ENCODE results near the gene C5orf46. TPM values are rescaled to one million over a fixed set of nuclear protein-coding genes. Genes with fewer than 3 reads are reported as not detected.

Gene C5orf46
- total RNA-seq, 2 donors from 2014 or later, result 0.59 TPM; not detected in 1

- TF ChIP-seq POLR2AphosphoS5 (IDR thresholded peaks at IDR 0.05) (no peak), POLR2A (IDR thresholded peaks at IDR 0.05) (no peak), CTCF (IDR thresholded peaks at IDR 0.05) (peak; percentile 50 to 75 (median 70))
- Histone ChIP-seq H3K4me1 (replicated peaks) (no peaks in the 10 kb centered on the region), H3K4me3 (no peak overlapping the region), H3K9me3 (no peaks in the 10 kb centered on the region), H3K27me3 (replicated peaks; ENCODE audit: insufficient read depth) (no peaks in the 10 kb centered on the region), H3K27ac (no peak overlapping the region), H3K36me3 (no peaks in the 10 kb centered on the region)
- peak; percentile 65 for DNase-seq (ENCODE audit: low spot score)
- 1% methylated on average over 2 of the region's 2 CpGs for WGBS
- intact Hi-C loops (cut with DNase I), result no loop called here
Measured at GRCh38 chr5:147857302-147858129, 48.8 kb downstream of the C5orf46 start.

- no peaks in the 10 kb centered on the region for H3K36me3 ChIP-seq
- no peak for TF ChIP-seq CTCF (IDR thresholded peaks at IDR 0.05)
- TF ChIP-seq POLR2A (IDR thresholded peaks at IDR 0.05), result no peak
- TF ChIP-seq POLR2AphosphoS5 (IDR thresholded peaks at IDR 0.05), result no peak
- no peaks in the 10 kb centered on the region for H3K4me1 ChIP-seq (replicated peaks)
- intact Hi-C loops (cut with DNase I), result no loop called here
- DNase-seq (ENCODE audit: low spot score), result no peak
- no peak overlapping the region for H3K4me3 ChIP-seq
- no peak overlapping the region for H3K27ac ChIP-seq
- no peaks in the 10 kb centered on the region for H3K9me3 ChIP-seq
- H3K27me3 ChIP-seq (replicated peaks; ENCODE audit: insufficient read depth), result no peaks in the 10 kb centered on the region
Measured at GRCh38 chr5:147856801-147857200, 49.5 kb downstream of the C5orf46 start.

GRCh38 chr5:147855774-147856069 lies 50.6 kb downstream of the C5orf46 start:
- H3K4me3 ChIP-seq, result no peak overlapping the region
- H3K9me3 ChIP-seq, result no peaks in the 10 kb centered on the region
- no peaks in the 10 kb centered on the region for H3K36me3 ChIP-seq
- no peak for TF ChIP-seq CTCF (IDR thresholded peaks at IDR 0.05)
- TF ChIP-seq POLR2AphosphoS5 (IDR thresholded peaks at IDR 0.05), result no peak
- TF ChIP-seq POLR2A (IDR thresholded peaks at IDR 0.05), result no peak
- no peaks in the 10 kb centered on the region for H3K4me1 ChIP-seq (replicated peaks)
- DNase-seq (ENCODE audit: low spot score), result no peak
- 51% methylated on average over 4 of the region's 4 CpGs for WGBS
- H3K27me3 ChIP-seq (replicated peaks; ENCODE audit: insufficient read depth), result no peaks in the 10 kb centered on the region
- intact Hi-C loops (cut with DNase I), result no loop called here
- no peak overlapping the region for H3K27ac ChIP-seq

GRCh38 chr5:147854894-147855773 lies 51.2 kb downstream of the C5orf46 start:
- no peak for DNase-seq (ENCODE audit: low spot score)
- Histone ChIP-seq H3K27me3 (replicated peaks; ENCODE audit: insufficient read depth) (no peaks in the 10 kb centered on the region), H3K4me3 (no peak overlapping the region), H3K27ac (no peak overlapping the region), H3K36me3 (no peaks in the 10 kb centered on the region), H3K4me1 (replicated peaks) (no peaks in the 10 kb centered on the region), H3K9me3 (no peaks in the 10 kb centered on the region)
- TF ChIP-seq POLR2AphosphoS5 (IDR thresholded peaks at IDR 0.05) (no peak), CTCF (IDR thresholded peaks at IDR 0.05) (no peak), POLR2A (IDR thresholded peaks at IDR 0.05) (no peak)
- 75% methylated on average over 11 of the region's 11 CpGs for WGBS
- intact Hi-C loops (cut with DNase I), result no loop called here

Measured in prostate gland (tissue), 2 donors.